ENCODE measurements around the gene RIMBP3C.
A peak's percentile ranks its signal among the peaks of the same experiment; 100 is the strongest.
"Not testable (repeated sequence)": the region's sequence is repeated elsewhere in the genome, so short reads cannot be mapped to it uniquely, and the experiment has no call there.

RIMBP3C gene, protein sequence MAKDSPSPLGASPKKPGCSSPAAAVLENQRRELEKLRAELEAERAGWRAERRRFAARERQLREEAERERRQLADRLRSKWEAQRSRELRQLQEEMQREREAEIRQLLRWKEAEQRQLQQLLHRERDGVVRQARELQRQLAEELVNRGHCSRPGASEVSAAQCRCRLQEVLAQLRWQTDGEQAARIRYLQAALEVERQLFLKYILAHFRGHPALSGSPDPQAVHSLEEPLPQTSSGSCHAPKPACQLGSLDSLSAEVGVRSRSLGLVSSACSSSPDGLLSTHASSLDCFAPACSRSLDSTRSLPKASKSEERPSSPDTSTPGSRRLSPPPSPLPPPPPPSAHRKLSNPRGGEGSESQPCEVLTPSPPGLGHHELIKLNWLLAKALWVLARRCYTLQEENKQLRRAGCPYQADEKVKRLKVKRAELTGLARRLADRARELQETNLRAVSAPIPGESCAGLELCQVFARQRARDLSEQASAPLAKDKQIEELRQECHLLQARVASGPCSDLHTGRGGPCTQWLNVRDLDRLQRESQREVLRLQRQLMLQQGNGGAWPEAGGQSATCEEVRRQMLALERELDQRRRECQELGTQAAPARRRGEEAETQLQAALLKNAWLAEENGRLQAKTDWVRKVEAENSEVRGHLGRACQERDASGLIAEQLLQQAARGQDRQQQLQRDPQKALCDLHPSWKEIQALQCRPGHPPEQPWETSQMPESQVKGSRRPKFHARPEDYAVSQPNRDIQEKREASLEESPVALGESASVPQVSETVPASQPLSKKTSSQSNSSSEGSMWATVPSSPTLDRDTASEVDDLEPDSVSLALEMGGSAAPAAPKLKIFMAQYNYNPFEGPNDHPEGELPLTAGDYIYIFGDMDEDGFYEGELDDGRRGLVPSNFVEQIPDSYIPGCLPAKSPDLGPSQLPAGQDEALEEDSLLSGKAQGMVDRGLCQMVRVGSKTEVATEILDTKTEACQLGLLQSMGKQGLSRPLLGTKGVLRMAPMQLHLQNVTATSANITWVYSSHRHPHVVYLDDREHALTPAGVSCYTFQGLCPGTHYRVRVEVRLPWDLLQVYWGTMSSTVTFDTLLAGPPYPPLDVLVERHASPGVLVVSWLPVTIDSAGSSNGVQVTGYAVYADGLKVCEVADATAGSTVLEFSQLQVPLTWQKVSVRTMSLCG (N-terminal part only)

DNA sequence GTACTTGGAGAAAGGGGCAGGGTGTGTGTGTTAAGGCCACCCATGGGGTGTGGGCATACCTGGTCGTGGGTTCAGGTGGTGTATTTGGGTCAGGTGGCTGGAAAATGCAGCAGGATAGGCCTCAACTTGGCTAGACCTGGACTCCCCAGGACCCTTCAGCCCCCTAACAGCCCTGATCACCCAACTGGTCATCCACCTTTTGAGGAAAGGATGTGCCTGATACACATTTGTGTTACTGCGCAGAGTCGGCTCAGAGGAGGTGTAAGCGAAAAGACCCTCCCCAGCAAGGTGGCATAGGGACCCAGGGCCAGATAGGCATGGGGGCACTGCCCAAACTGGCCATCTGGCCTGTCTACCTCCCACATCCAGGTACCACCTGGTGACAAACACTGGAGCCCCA, at the start of gene RIMBP3C:
TSS of gene RIMBP3C (minus strand) at position 101 of the 400 bp plus-strand sequence. CDS start 485 bp downstream, outside the sequence.
- DNase-seq (ENCODE audit: low read depth in 2 of 3, low spot score in 1 of 3) = not testable (repeated sequence)

DNA sequence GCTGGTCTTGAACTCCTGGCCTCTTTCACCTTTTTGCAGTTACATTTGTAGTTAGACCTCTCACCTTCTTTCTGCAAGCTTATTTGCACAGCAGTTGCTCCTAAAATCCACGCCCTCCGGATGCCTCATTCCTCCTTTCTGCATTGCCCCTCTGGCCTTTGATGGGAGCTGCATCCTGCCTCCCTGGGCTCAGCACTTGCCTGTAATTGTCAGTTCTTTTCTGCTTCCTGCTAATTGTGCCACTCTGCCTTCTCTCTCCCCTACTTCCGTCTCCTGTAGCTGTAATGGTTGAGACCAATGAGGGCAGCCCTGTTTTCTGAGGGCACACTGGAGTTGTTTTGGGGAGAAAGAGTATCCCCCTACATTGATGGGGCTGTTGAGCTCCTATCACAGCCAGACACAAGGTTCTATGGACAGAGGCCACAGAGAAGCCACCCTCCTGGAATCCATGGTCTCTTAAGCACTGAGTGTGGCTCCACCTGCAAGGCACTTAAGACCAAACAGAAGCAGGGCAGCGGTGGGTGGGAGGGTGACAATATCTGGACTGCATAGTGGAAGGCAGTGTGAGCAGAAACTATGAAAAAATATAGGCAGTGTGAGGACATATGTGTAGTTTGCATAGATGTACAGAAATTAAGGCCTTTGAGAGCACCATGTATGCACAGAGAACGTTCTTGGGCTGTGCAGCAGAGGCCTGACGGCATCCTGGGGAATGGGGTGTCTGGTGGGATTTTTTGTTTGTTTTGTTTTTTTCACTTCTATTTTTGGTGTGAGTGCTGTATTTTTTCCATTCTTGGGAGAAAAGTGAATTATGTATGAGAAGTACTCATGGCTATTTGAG, 48.0 kb upstream of the RIMBP3C start:
- no peak for DNase-seq (ENCODE audit: low read depth in 2 of 3, low spot score in 1 of 3)

DNA sequence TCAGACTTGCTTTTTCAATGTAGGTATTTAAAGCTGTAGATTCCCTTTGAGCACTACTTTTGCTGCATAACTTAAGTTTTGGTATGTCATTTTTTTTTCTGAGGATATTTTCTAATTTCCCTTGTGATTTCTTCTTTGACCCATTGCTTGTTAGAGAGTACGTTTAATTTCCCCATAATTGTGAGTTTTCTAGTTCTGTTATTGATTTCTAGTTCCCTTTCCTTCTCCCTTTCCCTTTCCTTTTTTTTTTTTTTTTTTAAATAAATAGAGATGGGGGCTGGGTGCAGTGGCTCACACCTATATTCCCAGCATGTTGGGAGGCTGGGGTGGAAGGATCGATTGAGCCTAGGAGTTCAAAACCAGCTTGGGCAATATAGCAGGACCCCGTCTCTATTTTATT, 47.0 kb upstream of the RIMBP3C start:
- no peak for DNase-seq (ENCODE audit: low read depth in 2 of 3, low spot score in 1 of 3)

DNA sequence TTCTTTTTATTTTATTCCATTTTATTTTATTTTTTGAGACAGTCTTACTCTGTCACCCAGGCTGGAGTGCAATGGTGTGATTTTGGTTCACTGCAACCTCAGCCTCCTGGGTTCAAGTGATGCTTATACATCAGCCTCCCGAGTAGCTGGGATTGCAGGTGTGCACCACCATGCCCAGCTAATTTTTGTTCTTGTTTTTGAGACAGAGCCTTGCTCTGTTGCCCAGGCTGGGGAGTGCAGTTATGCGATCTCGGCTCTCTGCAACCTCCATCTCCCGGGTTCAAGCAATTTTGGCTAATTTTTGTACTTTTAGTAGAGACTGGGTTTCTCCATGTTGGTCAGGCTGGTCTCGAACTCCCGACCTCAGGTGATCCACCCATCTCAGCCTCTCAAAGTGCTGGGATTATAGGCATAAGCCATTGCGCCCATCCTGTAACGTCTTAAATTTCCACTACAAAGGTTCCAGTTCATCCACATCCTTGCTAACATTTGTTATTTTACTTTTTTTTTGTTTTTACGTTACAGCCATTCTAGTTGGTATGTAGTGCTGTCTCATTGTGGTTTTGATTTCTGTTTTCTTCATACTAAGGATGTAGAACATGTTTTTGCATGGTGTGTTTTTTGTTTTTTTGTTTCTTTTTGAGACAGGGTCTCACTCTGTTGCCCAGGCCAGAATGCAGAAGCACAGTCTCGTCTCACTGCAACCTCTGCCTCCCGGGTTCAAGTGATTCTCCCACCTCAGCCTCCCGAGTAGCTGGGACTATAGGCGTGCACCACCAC, 45.3 kb upstream of the RIMBP3C start:
- DNase-seq (ENCODE audit: low read depth in 2 of 3, low spot score in 1 of 3) = not testable (repeated sequence)

DNA sequence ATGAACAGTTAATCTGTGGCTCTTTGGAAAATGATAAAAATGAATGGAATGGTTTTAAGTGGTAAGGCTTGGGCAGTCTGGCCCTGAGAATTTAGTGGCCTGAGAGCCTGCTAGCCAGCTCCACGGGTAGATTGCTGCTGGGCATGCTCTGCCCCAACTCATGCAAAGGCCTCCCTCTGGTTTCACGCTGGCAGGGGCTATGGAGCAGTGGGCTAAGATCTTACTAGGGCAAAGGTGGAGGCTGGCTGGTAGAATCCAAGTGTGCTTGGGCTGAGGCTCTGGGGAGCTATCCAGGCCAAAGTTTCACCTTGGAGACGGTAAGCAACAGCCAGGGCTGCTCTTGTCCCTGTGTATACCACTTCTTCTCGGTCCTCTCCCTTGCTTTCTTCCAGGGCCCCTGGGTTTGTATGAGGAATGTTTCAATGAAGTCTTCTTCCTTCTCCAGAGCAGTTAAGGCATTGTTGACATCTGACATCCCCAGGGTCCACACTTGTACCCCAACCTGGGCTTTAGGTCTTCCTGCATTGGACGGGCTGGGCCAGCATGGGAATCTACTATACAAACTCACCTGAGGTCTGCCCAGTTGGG, 43.7 kb upstream of the RIMBP3C start:
- DNase-seq (ENCODE audit: low read depth in 2 of 3, low spot score in 1 of 3) = no peak

DNA sequence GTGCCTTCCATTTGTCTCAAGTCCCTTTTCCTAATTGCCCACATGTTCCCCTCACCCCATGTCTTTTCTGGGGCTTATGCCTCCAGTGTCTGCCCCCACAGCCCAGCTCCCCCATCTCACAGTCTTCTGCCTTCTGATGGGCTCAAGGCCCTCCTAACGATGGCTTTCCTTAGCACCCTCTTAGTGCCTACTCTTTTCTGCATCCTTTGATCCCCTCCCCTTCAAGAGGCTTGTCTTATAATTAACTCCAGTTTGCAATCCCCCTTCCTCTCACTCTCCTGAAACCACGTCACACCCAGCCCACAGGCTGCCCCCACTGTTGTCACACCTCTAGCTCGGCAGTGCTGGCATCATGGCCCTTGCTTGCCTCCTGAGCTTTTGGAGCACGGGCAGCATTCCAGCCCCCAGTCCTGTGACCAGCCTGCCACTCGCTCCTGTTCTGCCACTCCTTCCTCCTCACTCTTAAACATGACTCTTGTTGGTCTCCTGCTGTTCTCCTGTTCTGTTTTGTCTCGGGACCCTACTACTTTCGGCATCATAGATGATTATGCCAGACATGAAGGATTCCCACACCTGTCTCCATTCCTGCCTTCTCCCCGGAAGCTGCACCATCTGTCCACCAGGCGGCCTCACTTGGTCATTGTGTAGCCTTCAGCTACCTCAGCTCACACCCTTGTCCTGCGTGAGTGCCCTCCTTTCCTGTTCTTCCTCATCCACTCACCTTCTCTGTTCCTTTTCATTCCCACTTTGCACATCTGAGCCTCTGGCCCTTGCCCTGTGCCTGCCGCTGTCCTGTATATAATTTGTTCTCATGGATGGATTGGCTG, 42.4 kb upstream of the RIMBP3C start:
- no peak for DNase-seq (ENCODE audit: low read depth in 2 of 3, low spot score in 1 of 3)

DNA sequence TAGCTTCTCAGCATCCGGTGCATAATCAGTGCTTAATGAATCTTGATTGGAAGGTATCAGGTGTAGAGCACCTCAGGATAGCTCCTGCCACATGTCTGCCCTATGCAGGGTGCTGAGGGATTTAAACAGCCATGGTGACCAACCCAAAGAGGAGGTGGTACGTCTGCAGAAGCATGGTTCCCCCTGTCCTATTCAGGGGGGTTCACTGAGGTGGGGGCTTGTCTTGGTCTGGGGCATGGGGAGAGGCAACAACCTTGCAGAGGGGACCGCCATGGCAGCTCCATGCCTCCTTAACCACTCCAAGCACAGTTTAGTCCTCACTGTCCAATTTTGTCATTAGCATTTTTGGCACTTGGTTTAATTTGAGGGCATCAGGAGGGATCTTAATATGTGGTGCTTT, 41.2 kb upstream of the RIMBP3C start:
- DNase-seq (ENCODE audit: low read depth in 2 of 3, low spot score in 1 of 3) = no peak

DNA sequence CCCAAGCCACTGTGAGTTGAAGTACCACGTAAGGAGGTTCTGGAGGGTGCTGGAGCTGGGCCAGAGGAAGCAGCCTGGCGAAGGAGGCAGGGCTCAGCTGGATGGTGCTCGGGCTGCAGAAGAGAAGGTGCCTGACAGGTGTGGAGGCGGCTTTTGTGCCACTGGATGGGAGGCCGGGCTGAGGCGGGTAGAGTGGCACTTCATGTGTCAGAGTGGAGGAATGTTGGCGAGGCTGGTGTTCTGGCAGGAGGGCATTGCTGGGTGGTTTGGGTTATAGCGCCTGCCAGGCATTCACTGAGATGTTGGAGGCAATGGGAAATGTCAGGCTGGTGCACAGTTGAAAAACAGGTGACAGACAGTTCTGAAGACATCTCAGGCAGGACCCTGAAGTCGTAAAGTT, 40.4 kb upstream of the RIMBP3C start:
- no peak for DNase-seq (ENCODE audit: low read depth in 2 of 3, low spot score in 1 of 3)

DNA sequence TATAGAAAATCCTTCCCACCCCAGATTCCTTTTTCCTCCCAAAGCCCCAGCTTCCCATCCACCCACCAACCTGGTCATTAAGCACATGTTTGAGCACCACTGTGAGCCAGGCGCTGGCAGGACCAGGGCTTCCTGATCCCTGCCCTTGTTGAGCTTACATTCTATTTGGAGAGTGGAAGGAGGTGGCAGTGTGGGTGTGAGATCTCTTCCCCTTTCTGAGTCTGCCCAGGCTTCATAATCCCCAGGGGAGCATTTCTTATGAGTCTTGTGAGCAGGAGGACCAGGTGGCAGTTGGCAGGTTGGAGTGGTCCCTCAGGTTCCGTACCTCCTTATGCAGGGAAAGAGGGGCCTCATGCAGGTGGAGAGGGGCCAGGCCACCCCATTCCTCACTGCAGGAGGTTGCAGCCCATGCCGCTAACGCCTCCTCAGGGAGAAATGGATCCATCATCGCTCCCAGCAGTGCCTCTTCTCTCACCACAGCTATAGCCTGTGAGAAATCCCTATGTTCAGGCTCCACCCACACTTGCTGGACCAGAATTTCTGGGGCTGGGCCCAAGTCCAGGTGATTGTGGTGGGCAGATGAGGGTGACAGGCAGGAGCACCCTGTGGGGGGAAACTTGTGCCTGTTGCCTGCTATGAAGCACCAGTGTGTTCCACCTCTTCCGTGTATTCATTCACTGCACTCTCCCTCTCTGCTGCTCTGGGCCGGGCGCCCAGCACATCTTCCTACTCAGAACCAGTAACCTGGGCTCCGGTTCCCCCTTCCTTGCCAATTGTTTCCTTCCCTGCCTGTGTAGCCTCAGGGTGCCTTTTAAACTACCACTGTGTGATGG, 39.8 kb upstream of the RIMBP3C start:
- no peak for DNase-seq (ENCODE audit: low read depth in 2 of 3, low spot score in 1 of 3)

DNA sequence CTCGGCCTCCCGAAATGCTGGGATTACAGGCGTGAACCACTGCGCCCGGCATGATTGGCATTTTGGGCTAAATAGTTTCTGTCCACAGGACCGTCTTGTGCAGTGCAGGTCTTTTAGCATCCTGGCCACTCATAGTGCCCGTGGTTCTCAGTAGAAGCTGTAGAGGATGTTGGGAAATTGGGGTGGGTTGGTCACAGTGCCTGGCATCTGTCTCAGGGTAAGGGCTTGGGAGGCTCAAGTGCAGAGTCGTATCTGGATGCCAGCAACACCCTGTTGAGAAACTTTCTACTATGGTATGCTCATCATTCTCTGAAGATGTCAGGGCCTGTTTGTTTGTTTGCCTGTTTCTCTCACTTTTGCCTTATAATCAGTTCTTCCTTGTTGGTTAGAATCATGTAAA, 38.1 kb upstream of the RIMBP3C start:
- DNase-seq (ENCODE audit: low read depth in 2 of 3, low spot score in 1 of 3) = no peak

DNA sequence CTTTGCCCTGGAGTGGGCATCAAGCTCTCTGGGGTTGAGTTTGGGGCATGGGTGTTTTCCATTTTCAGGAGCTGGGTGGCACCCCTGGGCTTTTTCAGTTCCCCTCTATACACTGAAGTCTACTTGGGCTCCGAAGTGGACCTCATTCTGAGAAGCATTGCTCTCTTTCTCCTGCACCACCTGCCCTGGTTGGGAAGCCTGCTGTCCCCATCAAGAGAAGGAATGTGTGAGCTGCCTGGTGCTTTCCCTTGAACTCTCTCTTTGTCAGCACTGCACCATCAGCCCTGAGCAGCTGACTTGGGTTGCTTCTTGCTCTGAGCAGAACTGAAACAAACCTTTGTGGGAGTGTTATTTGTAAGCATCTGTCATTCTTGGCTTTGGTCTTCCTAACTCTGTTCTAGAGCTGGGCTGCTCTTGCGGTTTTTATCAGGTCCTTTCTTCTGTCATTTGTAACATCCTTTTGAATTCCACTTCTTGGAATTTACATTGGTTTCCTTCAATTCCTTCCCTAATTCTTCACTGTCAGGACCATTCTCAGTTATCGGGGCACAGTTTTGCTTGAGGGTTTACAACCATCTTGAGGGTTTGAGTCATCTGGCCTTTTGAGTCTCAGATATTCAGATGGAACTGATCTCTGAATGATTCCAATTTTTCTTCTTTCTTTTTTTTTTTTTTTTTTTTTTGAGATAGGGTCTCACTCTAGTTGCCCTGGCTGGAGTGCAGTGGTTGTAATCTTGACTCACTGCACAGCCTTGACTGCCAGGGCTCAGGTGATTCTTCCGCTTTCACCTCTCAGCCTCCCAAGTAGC, 36.7 kb upstream of the RIMBP3C start:
- DNase-seq (ENCODE audit: low read depth in 2 of 3, low spot score in 1 of 3) = peak; percentile 40 to 56 (median 43)

DNA sequence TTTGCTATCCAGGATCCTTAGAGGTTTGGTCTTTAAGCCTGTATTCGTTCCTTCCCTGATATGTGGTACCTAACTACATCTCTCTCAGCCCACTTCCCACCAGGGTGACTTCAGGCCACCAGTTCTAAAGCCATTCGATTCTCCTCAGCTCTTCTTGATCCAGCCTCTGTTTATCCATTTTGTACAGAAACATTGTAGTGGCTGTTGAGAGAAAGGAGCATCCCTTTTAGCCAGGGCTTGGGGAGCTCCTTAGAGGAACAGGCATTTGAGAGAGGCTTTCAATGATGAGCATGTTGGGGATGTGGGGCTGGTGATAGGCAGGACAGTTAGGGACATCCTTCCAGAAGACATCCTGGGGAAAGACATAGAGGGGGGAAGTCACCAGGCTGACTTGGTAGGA, 34.1 kb upstream of the RIMBP3C start:
- no peak for DNase-seq (ENCODE audit: low read depth in 2 of 3, low spot score in 1 of 3)

DNA sequence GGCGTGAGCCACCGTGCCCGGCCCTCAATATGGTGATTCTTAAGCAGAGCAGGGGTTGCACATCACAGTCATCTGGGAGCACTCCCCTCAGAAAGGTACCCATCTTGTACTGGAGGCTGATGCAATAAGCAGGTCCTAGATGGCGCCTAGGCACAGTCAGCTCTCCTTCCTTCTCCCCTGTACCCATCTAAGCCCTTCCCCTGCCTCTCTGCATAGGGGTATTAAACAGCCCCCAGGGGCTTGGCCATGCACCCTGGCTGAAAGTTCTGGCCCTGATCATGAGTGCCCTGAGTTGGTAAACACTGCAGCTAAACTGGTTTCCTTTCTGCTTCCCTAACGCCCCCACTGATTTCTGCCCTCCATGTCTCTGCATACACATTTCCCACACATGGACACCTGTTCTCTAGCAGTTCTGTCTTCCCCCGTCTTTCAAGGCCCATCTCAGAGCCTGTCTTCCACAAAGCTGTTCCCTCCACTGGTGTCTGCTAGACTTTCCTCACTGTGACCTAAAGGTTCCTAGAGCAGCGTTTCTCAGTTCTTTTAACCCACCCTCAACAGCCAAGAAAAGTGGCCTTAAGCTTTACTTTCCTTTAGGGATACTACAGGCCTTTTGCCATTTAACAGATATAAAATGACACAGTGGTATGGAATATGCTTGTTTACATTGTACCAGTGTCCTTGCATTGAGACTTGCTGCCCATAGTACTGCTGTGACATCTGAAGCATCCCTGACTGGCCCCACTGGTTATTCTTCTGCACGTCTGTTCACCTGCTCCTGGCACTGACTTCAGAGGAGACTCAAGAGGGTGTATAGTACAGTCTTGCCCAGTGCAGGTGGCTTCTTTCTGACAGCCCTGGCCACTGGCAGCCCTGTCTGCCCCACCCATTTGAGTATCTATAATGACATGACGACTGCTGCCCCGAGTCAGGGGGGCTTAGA, 31.8 kb upstream of the RIMBP3C start:
- DNase-seq (ENCODE audit: low read depth in 2 of 3, low spot score in 1 of 3) = no peak

DNA sequence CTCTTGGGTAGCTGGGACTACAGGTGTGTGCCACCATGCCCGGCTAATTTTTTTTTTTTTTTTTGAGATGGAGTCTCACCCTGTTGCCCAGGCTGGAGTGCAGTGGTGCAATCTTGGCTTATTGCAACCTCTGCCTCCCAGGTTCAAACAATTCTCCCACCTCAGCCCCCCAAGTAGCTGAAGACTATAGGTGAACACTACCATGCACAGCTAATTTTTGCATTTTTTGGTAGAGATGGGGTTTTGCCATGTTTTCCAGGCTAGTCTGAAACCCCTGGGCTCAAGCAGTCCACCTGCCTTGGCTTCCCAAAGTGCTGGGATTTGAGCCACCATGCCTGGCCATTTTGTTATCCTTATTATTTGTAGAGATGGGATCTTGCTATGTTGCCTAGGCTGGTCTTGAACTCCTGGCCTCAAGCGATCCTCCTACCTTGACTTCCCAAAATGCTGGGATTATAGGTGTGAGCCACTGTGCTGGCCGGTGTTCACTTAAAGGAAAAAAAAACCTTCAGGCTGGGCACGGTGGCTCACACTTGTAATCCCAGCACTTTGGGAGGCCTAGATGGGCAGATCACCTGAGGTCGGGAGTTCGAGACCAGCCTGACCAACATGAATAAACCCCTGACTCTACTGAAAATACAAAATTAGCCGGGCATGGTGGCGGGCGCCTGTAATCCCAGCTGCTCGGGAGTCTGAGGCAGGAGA, 29.9 kb upstream of the RIMBP3C start:
- DNase-seq (ENCODE audit: low read depth in 2 of 3, low spot score in 1 of 3) = not testable (repeated sequence)

DNA sequence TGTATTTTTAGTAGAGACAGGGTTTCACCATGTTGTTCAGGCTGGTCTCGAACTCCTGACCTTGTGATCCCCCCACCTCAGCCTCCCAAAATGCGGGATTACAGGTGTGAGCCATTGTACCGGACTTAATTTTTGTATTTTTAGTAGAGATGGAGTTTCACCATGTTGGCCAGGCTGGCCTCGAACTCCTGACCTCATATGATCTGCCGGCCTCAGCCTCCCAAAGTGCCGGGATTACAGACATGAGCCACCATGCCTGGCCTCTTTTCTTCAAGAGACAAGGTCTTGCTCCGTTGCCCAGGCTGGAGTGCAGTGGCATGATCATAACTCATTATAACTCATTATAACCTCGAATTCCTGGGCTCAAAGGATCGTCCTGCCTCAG, 29.4 kb upstream of the RIMBP3C start:
- DNase-seq (ENCODE audit: low read depth in 2 of 3, low spot score in 1 of 3) = not testable (repeated sequence)

Data from stimulated activated CD4-positive, alpha-beta T cell treated with anti-CD3 and anti-CD28 coated beads, Interleukin-12 subunit alpha, Interleukin-12 subunit beta, amount 100 ng/mL, for 48 hours (primary cell).